HG03025 (cell line): ENCODE measurements around the gene CACNA1C.

Experiments
- ATAC-seq: cut with Tn5 transposase; IDR thresholded peaks from one replicate; pipeline ENCODE4 v1.9.1; 2021; ENCODE audit warnings: mild to moderate bottlenecking, moderate library complexity; ENCODE audit not compliant: unreplicated experiment, low FRiP score

Gene CACNA1C

GRCh38 chr12:2227360-2227759 lies 174.6 kb downstream of the CACNA1C start:
- ATAC-seq, result no peak

- ATAC-seq, result no peak
Observed at GRCh38 chr12:2228535-2228934, 175.7 kb downstream of the CACNA1C start.

GRCh38 chr12:2229661-2230539 lies 177.1 kb downstream of the CACNA1C start:
- no peak for ATAC-seq

- no peak for ATAC-seq
Observed at GRCh38 chr12:2231011-2231595, 178.3 kb downstream of the CACNA1C start.

GRCh38 chr12:2231956-2232355 lies 179.2 kb downstream of the CACNA1C start:
- ATAC-seq, result no peak

GRCh38 chr12:2233034-2233433 lies 180.2 kb downstream of the CACNA1C start:
- ATAC-seq, result no peak

- no peak for ATAC-seq
Observed at GRCh38 chr12:2234091-2234490, 181.3 kb downstream of the CACNA1C start.

GRCh38 chr12:2234646-2235350 lies 182.0 kb downstream of the CACNA1C start:
- no peak for ATAC-seq

- ATAC-seq, result no peak
Observed at GRCh38 chr12:2236506-2237294, 183.9 kb downstream of the CACNA1C start.

GRCh38 chr12:2238111-2238510 lies 185.3 kb downstream of the CACNA1C start:
- ATAC-seq, result no peak

GRCh38 chr12:2239381-2239871 lies 186.6 kb downstream of the CACNA1C start:
- no peak for ATAC-seq

GRCh38 chr12:2240390-2240789 lies 187.6 kb downstream of the CACNA1C start:
- ATAC-seq, result no peak

- no peak for ATAC-seq
Observed at GRCh38 chr12:2240984-2241383, 188.2 kb downstream of the CACNA1C start.

- ATAC-seq, result no peak
Observed at GRCh38 chr12:2242216-2242615, 189.4 kb downstream of the CACNA1C start.

- no peak for ATAC-seq
Observed at GRCh38 chr12:2242816-2243215, 190.0 kb downstream of the CACNA1C start.

- no peak for ATAC-seq
Observed at GRCh38 chr12:2243275-2243674, 190.5 kb downstream of the CACNA1C start.

GRCh38 chr12:2244013-2244861 lies 191.4 kb downstream of the CACNA1C start:
- no peak for ATAC-seq

GRCh38 chr12:2246358-2246757 lies 193.6 kb downstream of the CACNA1C start:
- no peak for ATAC-seq

GRCh38 chr12:2247120-2247519 lies 194.3 kb downstream of the CACNA1C start:
- no peak for ATAC-seq

GRCh38 chr12:2247596-2247995 lies 194.8 kb downstream of the CACNA1C start:
- ATAC-seq, result no peak
